NCI-H82 (cell line): ENCODE results near the gene FANCM.

Experiments used
- DNase-seq: peaks from one replicate; lab custom pipeline; 2025; lab: John Stamatoyannopoulos, UW

The FANCM gene, protein sequence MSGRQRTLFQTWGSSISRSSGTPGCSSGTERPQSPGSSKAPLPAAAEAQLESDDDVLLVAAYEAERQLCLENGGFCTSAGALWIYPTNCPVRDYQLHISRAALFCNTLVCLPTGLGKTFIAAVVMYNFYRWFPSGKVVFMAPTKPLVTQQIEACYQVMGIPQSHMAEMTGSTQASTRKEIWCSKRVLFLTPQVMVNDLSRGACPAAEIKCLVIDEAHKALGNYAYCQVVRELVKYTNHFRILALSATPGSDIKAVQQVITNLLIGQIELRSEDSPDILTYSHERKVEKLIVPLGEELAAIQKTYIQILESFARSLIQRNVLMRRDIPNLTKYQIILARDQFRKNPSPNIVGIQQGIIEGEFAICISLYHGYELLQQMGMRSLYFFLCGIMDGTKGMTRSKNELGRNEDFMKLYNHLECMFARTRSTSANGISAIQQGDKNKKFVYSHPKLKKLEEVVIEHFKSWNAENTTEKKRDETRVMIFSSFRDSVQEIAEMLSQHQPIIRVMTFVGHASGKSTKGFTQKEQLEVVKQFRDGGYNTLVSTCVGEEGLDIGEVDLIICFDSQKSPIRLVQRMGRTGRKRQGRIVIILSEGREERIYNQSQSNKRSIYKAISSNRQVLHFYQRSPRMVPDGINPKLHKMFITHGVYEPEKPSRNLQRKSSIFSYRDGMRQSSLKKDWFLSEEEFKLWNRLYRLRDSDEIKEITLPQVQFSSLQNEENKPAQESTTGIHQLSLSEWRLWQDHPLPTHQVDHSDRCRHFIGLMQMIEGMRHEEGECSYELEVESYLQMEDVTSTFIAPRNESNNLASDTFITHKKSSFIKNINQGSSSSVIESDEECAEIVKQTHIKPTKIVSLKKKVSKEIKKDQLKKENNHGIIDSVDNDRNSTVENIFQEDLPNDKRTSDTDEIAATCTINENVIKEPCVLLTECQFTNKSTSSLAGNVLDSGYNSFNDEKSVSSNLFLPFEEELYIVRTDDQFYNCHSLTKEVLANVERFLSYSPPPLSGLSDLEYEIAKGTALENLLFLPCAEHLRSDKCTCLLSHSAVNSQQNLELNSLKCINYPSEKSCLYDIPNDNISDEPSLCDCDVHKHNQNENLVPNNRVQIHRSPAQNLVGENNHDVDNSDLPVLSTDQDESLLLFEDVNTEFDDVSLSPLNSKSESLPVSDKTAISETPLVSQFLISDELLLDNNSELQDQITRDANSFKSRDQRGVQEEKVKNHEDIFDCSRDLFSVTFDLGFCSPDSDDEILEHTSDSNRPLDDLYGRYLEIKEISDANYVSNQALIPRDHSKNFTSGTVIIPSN (N-terminal part only)

GRCh38 chr14:45135659-45136395 lies at the start of gene FANCM:
FANCM (plus strand) TSS chr14:45135930; CDS start chr14:45136032, 102 bp downstream.
- peak; percentile 97 for DNase-seq

GRCh38 chr14:45089813-45090212 lies 45.9 kb upstream of the FANCM start:
- no peak for DNase-seq

- no peak for DNase-seq
These were observed 44.0 kb upstream of the FANCM start for GRCh38 chr14:45091710-45092109.

- no peak for DNase-seq
These were observed 41.5 kb upstream of the FANCM start for GRCh38 chr14:45094275-45094674.

DNA sequence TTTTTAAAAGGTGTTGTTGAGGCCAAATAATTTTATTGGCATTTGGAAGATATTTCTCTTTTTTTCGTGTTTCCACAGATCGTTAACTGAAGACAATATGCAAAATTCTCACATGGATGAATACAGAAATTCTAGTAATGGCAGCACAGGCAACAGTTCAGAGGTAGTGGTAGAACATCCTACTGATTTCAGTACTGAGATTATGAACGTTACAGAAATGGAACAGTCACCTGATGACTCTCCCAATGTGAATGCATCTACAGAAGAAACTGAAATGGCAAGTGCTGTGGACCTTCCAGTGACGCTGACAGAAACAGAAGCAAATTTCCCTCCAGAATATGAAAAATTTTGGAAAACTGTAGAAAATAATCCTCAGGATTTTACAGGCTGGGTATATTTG lies 40.6 kb upstream of the FANCM start:
- no peak for DNase-seq

DNA sequence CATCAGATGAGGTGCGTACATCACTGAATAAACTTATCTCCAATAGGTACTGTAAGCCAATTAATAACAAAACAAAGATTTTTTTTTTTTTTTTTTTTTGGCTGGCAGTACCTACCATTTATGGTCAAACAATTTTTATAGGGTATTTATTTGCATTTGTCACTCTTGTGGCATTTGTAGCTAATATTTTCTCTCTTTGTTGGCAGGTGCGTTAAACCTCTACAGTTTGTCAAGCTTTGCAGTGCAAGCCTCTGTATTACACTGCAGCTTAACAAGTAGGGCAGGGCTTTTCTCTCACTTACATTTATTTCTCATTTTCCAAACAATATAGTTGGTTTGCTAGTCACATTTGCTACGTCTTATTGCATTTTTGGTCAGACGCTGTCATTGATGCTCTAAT lies 39.5 kb upstream of the FANCM start:
- DNase-seq = no peak

DNA sequence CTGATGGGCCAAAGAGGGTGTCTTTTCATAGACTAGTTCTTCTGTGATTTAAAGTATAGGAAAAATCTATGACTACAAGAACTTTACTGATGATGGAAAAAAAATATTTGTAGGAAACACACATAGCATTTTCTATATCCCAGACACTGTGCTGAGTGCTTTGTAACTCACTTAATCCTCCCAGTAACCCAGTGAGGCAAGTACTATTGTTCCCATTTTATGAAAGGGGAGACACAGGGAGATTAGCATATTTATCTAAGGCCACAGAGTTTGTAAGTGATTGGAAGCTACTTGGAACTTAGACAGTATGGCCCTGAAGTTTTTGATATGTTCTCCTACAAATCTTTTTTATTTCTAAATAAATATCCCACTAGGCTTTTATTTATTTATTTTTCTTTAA lies 31.9 kb upstream of the FANCM start:
- DNase-seq = no peak

GRCh38 chr14:45104561-45104960 lies 31.2 kb upstream of the FANCM start:
- DNase-seq = no peak

GRCh38 chr14:45112896-45113781 lies 22.6 kb upstream of the FANCM start:
- peak; percentile 36 for DNase-seq

DNA sequence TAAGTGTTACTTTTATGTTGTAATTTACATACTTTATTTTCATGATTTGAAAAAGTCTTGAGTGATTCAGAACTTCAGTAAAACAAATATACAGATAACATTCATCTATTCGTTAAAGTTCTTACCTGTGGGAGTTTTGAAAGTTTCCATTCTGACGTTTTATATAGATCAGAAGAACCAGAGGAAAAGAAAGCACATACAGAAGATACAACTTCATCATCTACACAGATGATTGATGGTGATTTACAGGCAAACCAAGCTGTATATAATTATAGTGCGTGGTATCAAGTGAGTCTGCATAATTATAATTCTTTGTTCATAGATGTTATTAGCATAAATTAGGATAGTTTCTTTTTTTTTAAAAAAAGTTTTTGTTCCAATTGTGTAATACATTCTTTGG lies 21.4 kb upstream of the FANCM start:
- DNase-seq = no peak

GRCh38 chr14:45118594-45118993 lies 17.1 kb upstream of the FANCM start:
- no peak for DNase-seq

DNA sequence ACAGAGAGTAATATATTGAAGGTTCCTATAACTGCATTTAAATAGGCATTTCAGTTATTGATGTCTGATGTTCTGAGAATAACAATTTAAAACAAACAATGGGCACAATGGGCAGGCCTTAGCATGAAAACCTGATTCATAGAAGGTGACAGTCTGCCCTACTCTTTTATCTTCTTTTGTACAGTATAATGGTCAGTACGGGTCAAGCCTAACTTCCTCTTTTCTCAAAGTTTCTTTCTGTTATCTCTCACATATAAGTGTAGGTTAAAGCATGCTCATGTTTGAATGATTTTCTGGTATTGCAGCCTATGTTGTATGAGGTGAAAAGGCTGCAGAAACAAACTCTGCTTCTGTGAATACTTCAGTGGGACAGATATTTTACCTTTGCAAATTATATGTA lies 15.6 kb upstream of the FANCM start:
- DNase-seq = no peak

GRCh38 chr14:45123271-45123670 lies 12.5 kb upstream of the FANCM start:
- no peak for DNase-seq

DNA sequence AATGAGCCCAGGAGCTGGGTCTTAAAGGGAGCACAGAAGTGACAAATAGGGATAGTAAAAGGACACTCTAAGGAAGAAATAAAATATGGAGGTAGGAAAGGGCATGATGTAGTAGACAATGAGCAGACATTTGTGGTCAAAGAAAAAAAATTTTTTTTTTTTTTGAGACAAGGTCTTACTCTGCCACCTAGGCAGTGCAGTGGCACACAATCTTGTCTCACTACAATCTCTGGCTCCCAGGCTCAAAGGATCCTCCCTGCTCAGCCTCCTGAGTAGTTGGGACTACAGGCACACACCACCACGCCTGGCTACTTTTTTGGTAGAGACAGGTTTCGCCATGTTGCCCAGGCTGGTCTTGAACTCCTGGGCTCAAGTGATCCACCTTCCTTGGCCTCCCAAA lies 10.0 kb upstream of the FANCM start:
- DNase-seq = no peak

DNA sequence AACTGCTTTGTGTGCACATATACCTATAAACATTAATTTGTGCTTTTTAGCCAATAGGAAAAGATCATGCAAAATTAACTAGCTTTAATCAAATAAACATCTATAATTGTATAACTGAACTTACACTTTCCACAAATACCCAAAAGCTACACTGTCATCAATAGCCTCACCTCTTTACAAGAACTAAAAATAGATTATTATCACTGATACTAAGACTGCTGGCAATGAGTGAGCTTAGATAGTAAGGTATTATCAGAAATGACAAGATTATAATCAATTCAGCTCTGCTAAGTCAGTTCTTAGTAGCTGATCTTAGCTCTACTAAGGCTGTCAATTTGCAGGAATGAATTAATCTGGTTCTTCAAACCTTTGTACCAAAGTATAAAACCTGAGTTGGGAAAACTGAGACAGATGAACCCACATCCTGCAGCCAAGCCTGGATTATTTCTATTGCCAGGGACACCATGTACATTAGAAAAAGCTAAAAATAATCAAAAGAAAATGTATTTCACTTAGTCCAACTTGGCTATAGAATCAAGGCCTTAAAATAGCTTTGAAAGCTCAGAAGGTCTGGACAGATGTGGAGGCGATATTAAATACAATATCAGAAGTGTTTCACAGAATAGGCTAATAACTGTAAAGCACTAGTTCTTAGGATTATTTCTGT lies 6.6 kb upstream of the FANCM start:
- DNase-seq = no peak

DNA sequence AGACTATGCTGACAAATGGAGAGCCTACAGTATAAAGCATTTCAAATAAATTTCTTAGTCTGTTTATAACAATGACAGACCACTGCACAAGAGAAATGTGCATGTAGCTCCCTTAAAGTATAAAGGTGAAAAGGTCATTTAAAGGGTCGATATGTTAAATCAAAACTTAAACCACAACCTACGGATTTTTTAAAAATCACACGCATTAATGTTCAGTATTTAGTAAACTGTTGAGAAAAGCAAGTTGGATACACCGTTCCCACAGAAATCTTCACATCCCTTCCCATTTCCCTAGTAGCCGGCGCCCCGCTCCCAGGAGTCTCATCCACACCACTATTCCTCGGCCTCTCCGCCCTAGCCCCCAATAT lies 2.1 kb upstream of the FANCM start:
- no peak for DNase-seq

DNA sequence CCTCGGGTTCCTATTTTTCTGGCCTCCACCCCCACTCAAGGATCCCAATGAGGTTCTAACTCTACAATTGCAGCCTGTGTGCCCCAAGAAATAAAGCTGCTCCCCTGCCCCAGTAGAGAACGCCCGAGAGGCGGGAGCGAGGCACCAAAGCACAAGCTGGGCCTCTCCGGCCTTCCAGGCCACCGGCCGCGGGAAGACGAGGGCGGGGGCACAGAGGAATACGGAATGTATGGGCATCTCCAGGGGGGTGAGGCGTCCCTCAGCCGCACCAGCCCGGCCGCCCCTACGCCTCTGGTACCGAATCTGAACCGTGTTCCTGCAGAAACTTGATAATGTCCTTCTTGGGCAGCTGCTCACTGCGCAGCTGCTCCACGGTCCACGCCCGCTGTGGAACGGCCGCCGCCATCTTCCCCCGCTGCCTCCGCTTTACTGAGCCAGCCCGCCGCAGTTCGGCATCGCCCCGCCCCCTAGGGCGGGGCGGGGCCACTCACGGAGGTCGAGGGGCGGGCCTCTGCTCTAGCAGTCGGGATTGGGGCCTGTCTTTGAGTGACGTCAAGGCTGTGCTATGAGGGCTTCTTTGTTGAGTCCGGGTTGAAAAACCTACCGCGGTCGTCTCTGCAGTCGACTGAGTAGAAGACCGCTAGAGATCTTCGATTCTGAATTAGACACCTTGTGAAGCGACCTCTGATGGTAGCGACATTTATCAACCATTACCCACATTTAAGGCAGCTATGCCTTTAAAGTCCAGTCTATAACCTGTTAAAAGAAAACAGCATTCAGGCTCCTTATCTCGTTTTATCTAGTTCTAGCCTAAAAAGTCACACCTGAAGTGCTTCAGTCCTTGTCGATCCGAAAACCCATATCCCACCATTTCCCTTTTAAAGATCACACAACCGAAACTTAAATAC lies 1.4 kb upstream of the FANCM start, which contains the start of gene FKBP3:
TSS of gene FKBP3 (minus strand) at position 431 of the 908 bp plus-strand sequence. CDS start at position 406, 25 bp downstream.
- DNase-seq = peak; percentile 99

GRCh38 chr14:45135156-45135555 lies 574 bp upstream of the FANCM start:
- DNase-seq = peak; percentile 15

DNA sequence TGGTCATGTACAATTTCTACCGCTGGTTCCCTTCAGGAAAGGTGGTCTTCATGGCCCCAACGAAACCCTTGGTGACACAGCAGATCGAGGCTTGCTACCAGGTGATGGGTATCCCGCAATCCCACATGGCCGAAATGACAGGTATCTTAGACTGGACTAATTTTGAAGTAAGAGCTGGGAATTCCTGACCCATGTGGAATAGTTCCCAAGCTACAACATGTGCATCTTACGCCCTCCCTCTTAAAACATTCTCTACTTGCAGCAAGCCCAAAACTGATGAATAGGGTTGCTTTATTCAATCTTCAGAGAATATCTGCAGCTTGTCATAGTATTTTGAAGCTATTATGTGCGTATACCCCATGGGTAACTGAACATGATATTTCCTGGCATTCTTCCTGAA lies 669 bp downstream of the FANCM start:
- DNase-seq = peak; percentile 56
